ENCODE measurements around the gene DNAJC5.

The DNAJC5 gene

DNA sequence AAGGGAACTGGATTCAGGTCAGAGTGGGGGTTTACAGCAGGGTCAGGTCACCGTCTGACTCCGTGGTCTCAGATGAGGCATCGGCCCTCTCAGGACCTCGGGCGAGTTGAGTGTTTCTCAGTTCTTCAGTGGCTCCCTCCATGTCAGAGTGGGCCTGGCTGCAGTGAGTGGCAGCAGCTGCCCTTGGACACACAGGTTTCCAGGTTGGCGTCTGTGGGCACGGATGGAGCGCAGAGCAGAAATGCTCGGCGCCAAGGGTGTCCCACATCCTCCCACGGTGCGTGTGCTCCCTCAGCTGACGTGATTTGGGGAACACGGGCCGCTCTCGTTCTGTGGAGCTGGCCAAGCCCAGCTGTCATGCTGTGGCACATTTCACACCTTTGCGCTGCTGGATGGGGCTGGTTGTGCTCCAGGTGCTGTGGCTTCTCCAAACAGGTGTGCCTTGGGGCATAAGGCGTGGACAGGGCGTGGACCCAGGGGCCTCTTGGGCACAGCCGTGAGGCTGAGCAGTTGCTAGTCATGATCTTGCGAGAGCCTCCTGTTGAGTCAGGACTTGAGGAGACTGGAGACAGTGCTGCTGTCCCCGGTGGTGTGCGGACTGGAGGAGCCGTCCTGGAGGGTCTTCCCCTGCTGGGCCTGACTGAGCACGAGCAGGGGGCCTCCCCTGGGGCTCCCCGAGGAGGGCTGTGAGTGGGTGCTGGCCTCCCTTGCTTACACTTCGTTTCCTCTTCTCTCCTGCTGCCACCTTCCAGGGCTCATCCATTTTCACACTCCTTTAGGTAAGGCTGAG is 9.5 kb upstream of the DNAJC5 start:
- DNase-seq, result no peak

DNA sequence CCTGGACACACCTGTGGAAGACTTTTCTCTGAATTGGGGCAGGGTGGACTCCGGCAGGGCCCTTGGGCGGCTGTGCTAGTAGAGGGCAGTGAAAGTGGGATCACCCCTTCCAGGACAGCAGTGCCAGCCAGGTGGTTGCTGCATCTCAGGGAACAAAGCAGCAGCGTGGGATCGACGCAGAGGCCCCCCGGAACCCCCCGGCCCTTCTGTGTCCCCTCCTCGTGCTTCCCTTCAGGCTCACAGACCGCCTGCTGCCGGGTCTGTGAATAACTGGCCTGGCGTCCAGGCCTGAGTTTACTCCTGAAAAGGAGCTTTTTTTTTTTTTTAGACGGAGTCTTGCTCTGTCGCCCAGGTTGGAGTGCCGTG is 8.9 kb upstream of the DNAJC5 start:
- DNase-seq, result no peak

DNA sequence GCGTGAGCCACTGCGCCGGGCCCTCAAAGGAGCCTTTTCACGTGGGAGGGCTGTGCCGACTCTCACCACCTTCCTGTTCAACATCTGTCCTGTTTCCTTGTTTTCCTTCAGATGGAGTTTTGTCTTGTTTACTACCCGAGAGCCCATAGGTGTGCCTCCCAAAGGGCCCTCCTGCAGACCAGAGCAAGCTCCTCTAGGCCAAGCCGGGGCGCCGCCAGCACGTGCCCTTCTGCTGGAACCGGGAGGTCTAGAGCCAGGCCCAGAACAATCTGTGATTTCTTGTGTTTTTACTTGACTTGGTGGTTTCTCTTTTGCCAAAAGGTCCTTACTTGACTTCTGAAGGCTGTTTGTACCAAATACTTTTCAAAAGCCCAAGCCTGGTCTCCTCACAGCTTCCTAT is 8.0 kb upstream of the DNAJC5 start:
- DNase-seq, result no peak

DNA sequence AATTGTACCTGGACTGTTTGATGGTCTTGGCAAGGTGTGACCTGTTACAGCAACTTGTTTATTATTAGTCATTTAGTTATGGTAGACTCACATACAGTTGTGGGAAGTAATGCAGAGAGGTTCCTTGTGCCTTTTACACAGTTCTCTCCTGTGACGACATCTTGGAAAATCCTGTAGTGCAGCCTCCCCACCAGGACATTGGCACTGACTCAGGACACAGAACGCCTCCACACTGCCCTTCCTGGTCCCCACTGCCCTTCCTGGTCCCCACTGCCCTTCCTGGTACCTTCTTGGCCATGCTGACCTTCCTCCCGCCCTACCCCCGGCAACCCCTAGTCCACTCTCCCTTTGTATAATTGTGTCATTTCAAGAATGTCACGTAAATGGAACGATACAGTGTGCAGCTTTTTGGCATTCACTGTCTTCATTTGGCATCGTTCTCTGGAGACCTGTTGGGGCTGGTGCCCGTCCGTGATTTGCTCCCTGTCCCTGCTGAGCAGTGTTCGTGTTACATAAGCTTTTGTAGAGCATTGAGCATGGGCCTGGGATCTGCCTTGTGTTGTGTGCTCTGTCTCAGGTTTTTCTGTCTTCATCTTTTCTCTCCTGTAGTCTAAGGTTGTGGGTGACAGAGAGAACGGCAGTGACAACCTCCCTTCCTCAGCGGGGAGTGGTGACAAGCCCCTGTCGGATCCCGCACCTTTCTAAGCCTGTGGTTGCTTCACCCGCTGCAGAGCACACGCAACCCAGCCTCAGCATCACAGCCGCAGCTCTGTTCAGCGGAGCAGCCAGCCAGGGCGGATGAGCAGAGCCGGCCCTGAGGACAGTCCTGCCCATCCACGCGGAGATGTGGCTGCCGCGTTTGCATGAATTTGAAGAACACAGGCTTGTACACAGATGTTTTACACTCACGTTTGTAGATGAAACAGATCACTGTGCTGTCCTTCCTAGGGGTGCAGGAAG is 5.4 kb upstream of the DNAJC5 start:
- DNase-seq, result no peak

DNA sequence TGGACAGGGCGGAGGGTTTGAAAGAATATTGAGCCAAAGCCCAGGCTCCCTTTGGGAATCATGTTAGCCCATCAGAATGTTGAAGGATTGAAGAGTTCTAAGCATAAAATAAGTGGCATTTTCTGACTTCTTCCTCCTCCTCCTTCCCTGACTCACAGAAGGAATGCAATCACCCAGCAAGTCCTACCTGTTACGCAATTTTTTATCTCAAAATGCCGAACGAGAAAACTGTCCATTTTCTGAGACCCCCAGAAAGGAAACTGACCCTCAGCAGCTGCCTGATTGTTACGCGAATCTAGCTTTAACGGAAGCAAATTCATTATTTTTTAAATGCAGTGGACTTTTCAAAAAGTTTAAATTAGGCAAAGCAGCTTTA is 4.7 kb upstream of the DNAJC5 start:
- DNase-seq, result no peak

DNA sequence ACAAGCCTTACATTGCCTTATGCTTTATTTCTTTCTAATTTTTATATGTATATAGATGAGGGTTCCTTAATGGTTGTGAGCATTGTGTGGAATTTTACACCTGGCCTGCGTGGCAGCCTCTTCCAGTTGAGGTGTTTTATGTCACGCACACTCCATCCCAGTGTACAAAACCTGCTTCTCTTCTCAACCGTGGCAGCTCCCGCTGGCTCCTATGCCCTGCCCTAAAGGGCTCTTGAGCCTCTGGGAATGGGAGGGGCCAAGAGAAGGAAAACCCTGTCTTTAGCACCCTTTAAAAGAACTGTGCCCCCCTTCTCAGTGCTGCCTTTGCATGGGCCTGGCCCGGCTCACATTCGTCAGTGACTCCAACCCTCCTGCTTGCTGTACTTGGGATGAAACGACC is 4.3 kb upstream of the DNAJC5 start:
- DNase-seq, result peak in 1 of 3 experiments; percentile 82

DNA sequence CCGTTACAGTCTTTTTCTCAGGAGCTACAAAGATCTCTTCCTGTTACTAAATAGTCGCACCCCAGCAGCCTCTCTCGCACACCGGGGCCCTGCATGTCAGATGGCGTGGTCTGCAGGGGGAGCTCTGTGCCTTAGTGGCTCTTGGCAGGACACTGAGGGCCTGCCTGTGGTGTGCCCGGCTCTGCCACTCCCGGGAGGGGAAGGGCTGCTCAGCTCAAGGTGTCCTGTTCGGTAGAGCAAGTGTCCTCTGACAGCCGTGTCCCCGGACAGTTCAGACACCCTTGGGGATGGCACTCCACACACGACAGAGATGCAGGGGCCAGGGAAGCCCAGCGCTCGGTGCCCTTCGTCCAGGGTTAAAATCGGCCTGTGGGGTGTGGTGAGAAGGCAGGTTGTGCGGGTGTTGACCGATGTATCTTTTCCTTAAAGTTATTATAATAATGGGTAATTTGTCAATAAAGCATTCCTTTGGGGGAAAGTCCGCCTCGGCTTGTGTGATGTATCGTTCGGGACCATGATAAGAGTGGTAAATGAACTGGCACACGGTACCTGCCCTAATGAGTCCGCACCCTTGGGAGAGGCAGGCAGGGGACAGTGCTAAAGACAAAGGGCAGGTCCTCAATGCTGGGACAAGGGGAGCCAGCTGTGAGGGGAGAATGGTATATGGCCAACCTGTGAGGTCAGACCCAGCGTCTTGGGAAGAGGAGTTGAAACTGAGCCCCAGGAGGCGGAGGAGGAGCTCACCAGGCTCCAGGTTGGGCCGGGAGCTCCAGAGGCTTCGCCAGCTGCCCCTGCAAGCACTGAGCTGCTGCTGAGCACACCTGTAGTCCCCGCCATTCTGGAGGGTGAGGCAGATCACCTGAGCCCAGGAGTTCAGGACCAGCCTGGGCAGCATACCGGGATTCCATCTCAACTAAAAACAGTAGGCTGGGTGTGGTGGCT is 3.6 kb upstream of the DNAJC5 start:
- DNase-seq, result peak in 1 of 3 experiments; percentile 35

DNA sequence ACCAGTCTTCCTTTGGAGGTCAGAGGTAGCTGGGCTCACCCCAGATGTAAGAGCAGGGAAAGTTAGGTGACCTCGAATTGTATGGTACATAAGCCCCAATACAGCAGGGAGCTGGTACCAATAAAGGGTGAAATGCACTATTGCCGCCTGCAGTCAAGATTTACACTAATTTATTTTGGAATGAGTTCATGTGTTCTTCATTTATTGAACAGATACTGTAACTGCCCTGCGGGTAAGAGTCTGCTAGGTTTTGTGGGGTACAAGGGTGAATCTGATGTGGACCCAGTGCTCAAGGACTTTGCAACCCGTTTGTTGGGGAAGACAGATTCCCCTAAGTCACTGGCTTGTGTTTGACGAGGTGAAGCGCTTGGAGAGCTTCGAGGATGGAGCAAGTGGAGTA is 2.5 kb upstream of the DNAJC5 start:
- no peak for DNase-seq

DNA sequence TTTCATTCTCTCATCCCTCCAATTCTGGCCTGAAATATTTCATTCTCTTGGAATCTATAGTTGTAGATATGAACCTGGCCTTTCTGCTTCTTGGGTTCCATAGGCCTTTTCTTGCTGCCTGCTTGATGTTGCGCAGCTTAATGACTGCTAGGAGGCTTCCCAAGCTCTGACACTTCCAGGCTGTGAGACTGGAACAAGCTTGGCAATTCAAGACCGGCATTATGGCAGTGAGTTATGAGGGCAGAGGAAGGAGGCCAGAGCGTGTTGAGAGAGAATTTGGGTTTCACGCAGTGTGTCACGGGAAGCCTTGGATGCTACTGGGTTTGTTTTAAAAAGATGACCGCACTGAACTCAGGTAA is 948 bp upstream of the DNAJC5 start:
- DNase-seq, result peak in 1 of 3 experiments; percentile 51

DNA sequence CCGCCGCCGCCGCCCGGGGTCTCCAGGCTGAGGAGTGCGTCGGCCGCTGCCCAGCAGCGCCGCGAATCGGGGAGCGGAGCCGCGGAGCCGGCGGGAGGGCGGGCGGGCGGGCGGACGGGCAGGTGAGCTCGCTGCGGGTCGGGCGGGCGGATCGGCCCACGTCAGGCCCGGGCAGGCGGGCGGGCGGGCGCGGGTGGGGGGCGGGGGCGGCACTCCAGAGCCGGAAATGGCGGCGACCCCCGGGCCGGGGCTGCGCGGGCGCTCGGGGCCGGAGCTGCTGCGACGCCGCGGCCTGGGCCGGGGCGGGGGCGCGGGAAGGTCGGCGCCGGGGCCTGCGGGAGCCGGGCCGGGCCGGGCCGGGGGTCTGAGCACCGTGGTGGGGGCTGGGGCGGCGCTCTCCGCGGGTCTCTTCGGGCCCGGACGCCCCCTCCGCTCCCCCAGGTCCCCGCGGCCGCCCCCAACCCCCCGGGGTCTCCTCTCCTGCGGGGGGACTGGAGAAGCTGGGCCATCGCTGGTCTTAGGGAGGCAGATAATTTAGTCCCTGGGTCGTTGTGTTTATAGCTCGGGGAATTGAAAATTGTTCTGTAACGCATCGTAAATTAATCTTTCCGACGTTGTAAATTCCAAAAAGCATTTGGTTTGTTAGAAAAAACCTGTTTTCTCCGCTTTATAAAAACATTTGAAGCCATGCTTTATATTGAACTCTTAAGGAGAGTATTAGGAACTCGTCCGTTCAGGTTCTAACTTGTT is 451 bp downstream of the DNAJC5 start:
- DNase-seq, result peak in 2 of 3 experiments; percentile 44 to 60

DNA sequence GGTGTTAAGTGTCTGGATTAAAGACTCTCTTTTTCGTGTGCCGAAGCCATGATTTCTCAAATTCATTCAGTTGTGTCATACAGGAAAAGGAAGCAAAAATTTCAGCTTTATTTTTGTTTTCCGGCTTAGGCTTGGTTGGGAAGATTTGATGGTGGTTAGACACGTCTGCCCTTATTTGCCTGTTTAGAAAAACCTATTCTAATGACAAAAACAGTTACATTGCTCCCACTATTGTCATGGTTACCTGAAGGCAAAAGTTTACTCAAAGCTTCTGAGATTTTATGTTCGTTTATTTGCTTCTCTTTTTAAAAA is 982 bp downstream of the DNAJC5 start:
- DNase-seq, result peak in 1 of 3 experiments; percentile 61

DNA sequence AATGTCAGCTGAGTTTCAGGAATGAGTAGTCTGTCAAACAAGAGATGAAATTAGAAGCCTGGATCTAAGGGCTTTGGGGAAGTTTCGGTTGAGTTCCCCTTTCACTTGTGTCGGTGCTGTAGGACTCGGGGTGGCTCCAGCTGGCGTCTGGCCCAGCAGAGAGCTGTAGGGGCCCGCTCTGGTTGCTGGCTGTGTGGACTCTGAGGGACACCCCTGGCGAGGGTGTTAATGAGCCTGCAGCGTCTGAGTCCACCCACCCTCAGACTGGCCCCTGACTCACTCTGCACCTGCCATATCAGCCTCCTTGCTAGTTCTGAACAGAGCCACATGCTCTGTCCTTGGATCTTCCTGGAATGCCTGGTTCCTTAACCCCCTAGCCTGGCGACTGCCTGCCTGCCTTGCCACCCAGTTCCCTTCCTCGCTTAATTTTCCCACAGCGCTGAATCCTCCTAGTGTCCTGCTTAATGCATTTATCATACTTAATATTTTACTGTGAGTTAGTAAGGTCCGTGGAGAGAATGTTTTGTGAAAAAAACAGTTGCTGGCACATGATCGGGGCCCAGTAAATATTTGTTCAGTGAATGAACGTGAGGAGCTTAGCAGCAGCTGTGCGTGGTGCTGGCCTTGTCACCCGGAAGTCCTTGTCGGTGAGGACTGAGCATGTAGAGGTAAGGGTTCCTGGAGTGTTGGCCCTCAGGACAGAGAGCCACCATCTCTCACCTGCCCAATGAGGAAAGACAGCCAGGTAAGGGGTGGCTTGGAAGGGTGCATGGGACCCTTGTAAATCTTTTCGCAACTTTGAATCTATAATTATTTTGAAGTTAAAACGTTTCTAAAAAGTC is 1.6 kb downstream of the DNAJC5 start:
- peak; percentile 36 to 89 (median 75) for DNase-seq

DNA sequence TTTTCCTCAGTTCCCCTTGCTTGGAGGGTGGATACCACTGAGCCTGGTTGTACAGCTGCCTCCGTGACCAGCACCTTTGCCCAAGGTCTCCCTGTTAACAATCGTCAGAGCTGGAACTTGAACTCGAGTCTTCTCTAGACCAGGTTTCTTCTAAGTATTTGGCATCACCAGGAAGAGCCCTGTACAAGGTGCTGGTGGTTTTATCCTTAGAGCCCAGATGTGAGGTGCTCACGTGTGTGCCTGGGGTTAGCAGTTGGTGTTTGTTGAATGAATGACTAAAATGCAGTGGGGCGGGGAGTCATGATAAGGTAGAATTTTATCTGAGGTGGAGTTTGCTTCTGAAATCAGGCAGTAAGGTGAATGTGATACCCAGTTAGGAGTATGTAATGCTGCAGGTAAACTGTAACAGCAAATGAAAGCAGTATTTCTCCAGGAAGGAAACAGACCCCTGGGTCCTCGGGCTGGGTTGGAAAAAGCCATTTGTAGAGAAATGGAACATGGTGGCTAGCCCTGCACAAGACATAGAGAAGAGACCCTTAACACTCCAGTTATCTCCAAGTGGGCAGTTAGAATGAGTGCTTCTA is 3.1 kb downstream of the DNAJC5 start:
- DNase-seq, result no peak

DNA sequence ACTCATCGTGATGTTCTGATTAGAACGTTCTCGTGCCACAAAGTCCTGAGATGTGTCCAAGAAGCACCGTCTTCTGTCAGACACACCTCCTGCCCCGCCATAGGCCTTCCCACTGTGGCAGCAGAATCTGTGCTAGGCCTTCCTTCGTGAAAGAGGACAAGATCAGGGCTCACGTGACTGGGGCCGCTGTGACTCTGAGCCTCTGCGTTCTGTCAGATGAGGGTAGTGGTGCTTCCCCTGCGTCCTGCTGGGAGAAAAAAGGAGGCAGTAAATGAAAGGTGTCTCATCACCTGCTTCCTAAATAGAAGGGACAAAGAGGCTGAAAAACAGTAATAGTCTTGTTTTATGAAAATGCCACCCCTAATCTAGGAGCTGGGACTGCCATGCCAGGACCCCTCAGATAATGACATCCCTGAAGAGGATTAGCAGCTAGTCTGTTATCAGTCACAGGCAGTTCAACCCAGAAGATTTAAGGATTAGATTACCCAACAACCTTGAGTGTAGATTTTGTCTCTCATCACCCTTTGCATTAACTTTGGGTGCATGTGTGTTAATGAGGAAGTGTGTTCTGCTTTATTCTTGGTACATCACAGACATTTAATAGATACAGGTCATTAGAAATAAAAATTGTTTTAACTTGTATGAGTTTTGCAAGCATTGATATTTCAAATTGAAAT is 4.1 kb downstream of the DNAJC5 start:
- DNase-seq, result no peak

DNA sequence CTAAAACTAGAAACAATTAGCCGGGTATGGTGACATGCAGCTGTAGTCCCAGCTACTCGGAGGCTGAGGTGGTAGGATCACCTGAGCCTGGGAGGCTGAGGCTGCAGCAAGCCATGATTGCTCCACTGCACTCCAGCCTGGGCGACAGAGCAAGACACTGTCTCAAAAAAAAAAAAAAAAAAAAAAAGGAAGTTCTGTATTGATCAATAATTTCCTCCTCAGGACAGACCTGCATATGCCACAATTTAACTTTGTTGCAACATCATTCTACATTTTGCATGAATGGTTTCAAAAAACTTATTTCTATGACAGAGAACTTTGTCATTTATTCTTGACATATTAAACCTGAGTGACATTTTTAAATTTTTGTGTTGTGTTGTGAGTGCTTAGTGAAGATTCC is 5.5 kb downstream of the DNAJC5 start:
- DNase-seq, result no peak

DNA sequence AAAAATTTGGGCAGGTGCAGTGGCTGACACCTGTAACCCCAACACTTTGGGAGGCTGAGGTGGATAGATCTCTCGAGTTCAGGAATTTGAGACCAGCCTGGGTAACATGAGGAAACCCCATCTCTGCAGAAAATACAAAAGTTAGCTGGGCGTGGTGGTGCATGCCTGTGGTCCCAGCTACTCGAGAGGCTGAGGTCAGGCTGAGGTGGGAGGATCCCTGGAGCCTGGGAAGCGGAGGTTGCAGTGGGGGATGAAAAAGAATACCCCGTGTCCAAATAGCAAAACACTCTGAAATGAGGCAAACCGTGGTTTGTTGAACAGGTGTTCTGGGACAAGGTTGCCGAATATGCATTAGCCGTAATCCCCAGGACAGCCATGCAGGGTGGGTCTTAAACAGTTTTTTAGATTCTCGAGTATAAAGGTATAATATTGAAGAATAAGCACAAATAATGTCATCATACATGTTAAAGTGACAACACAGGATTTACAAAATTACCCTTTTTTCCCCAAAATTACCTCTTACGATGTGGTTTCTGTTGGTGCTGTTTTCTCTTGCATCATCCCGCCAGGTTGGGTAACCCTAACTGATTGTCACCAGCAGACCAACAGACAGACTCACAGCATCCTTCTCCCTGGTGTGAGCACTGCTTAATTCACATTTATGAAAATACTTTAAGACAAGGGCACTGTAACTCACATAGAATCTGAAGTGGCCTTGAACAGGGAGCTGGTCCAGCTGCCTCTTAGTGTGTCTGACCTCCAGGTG is 9.1 kb downstream of the DNAJC5 start:
- no peak for DNase-seq

DNA sequence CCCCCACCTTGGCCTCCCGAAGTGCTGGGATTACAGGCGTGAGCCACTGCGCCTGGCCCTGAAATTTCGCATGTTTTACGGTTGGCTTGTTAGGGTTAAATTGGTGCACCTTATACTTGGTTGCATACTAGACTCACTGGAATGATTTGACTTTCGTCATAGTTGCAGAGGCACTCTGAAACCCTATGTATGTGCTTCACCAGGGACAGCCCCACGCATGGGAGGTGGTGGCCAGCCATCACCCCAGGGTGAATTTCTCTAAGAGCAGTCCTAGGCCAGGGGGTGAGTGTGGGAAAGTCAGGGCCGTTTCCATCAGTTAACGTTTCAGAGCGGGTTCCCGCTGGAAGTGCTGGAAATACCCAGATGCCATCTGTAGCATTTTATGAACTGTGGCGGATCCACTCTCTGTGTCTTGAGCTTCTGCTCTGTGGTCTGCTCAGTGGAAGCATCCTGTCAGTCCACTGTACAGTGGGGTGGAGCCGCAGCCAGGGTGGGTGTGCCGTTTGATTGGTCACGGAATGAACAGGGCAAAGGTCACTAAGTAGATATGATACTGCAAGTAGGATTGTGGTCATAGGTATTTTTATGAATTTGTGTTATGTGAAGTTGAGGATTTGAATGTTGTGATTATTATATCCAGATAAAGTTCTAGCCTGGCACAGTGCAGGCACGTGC is 13.2 kb downstream of the DNAJC5 start:
- no peak for DNase-seq

DNA sequence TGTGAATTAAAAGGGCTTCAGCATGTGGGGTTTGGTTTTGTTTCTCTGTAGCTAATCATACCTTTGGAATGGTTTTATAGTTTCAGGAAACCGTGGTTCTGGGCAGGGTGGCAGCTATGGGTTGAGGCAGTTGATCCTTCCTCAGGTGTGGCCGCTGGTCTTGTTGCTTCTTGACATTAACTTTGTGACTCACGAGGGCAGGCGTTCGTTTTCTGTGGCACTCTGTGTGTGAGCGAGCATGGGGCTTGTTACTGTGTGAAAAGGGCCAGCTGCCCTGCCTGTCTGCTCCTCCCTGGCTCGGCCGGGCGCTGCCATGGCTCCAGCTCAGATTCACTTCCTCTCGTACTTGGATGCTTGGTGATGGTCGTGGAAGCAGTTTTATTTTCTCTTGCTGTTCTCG is 16.2 kb downstream of the DNAJC5 start:
- no peak for DNase-seq

DNA sequence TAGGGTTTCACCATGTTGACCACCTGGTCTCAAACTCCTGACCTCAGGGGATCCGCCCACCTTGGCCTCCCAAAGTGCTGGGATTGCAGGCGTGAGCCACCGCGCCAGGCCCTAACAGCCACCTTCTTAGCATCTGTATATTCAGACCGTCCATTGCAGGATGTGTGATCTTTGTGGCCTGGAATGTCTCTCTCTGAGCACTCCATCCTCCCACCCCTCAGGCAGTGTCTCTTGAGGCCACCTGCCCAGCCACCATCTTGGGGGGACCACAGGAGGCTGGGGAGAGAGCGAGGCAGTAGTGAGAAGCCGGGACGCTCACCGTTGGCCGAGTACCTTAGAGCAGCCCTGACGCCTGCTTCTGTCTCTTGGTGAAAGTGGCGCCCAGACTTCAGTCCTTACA is 18.8 kb downstream of the DNAJC5 start:
- no peak for DNase-seq
